SK-N-SH treated with all-trans-retinoic acid at 6 μM for 48 hours (cell line): ENCODE measurements around the gene CYTH4.

ENCODE experiments used
- BACH2 ChIP-seq: fragments of 250-450 bp; sonication (Bioruptor Pico); IDR thresholded peaks from 2 replicates; pipeline ENCODE4 v1.9.0; 2021; ENCODE audit warnings: mild to moderate bottlenecking, borderline replicate concordance
- CSDC2 ChIP-seq: fragments of 250-450 bp; sonication (Bioruptor Pico); IDR thresholded peaks from 2 replicates; pipeline ENCODE4 v1.5.0; 2020; ENCODE audit warnings: mild to moderate bottlenecking, moderate library complexity
- GLIS3 ChIP-seq: fragments of 250-450 bp; sonication (Bioruptor Pico); IDR thresholded peaks from 2 replicates; pipeline ENCODE4 v1.5.0; 2020; ENCODE audit warnings: mild to moderate bottlenecking, moderate library complexity
- ISL1 ChIP-seq: fragments of 250-450 bp; sonication (Bioruptor Pico); IDR thresholded peaks from 2 replicates; pipeline ENCODE4 v2.1.2; 2022; ENCODE audit warnings: mild to moderate bottlenecking, moderate library complexity
- OSR1 ChIP-seq: fragments of 250-450 bp; sonication (Bioruptor Pico); IDR thresholded peaks from 2 replicates; pipeline ENCODE4 v1.8.0; 2022; ENCODE audit warnings: moderate library complexity, mild to moderate bottlenecking, inconsistent platforms
- PATZ1 ChIP-seq: fragments of 250-450 bp; sonication (Bioruptor Pico); IDR thresholded peaks from 2 replicates; pipeline ENCODE4 v1.8.0; 2020; ENCODE audit warnings: mild to moderate bottlenecking, moderate library complexity, borderline replicate concordance
- PPARA ChIP-seq: fragments of 250-450 bp; sonication (Bioruptor Pico); IDR thresholded peaks from 2 replicates; pipeline ENCODE4 v1.5.0; 2020; ENCODE audit warnings: mild to moderate bottlenecking, borderline replicate concordance
- RARB ChIP-seq: fragments of 250-450 bp; sonication (Bioruptor Pico); IDR thresholded peaks from 2 replicates; pipeline ENCODE4 v1.8.0; 2021; ENCODE audit warnings: mild to moderate bottlenecking, moderate library complexity
- SNAI2 ChIP-seq: fragments of 250-450 bp; sonication (Bioruptor Pico); IDR thresholded peaks from 2 replicates; pipeline ENCODE4 v1.5.0; 2020; ENCODE audit warnings: mild to moderate bottlenecking, moderate library complexity
- TOX ChIP-seq: fragments of 250-450 bp; sonication (Bioruptor Pico); IDR thresholded peaks from 2 replicates; pipeline ENCODE4 v1.8.0; 2021; ENCODE audit warnings: mild to moderate bottlenecking, moderate library complexity, borderline replicate concordance
- TSHZ2 ChIP-seq: fragments of 250-450 bp; sonication (Bioruptor Pico); IDR thresholded peaks from 2 replicates; pipeline ENCODE4 v1.5.0; 2020; ENCODE audit warnings: mild to moderate bottlenecking, moderate library complexity
- ZNF565 ChIP-seq: fragments of 450-650 bp; formaldehyde crosslinking; conservative IDR thresholded peaks from 2 replicates; pipeline ENCODE4 v1.5.0; 2020; ENCODE audit warnings: low read depth, mild to moderate bottlenecking, moderate library complexity
- ZNF70 ChIP-seq: fragments of 450-650 bp; formaldehyde crosslinking; IDR thresholded peaks from 2 replicates; pipeline ENCODE4 v1.5.0; 2020; ENCODE audit warnings: mild to moderate bottlenecking, moderate library complexity
- ZNF8 ChIP-seq: fragments of 450-650 bp; formaldehyde crosslinking; IDR thresholded peaks from 2 replicates; pipeline ENCODE4 v1.5.0; 2020; ENCODE audit warnings: mild to moderate bottlenecking, moderate library complexity

- no peak for TF ChIP-seq CSDC2 (CRISPR knock-in tag)
- no peak for TF ChIP-seq BACH2 (CRISPR knock-in tag)
- no peak for TF ChIP-seq ISL1 (CRISPR knock-in tag)
- TF ChIP-seq OSR1 (CRISPR knock-in tag): no peak
- no peak for TF ChIP-seq TSHZ2 (CRISPR knock-in tag)
- no peak for TF ChIP-seq RARB (CRISPR knock-in tag)
- no peak for TF ChIP-seq ZNF70
- no peak for TF ChIP-seq GLIS3
- no peak for TF ChIP-seq PATZ1
- TF ChIP-seq ZNF8 (CRISPR knock-in tag): no peak
- no peak for TF ChIP-seq SNAI2 (CRISPR knock-in tag)
- no peak for TF ChIP-seq ZNF565 (CRISPR knock-in tag)
- no peak for TF ChIP-seq TOX
- no peak for TF ChIP-seq PPARA
These were observed 35.4 kb downstream of the CYTH4 start for GRCh38 chr22:37317698-37318210.
